AG09319 (cell line): ENCODE measurements around the gene ACY1.

Experiments
- DNase-seq: peaks from one replicate; pipeline ENCODE4 v3.0.0-alpha.2; 2010; ENCODE audit warnings: low read depth; ENCODE audit errors: extremely low read depth
- CTCF ChIP-seq: IDR thresholded peaks from 2 replicates; pipeline ENCODE4 v1.5.1; 2011; ENCODE audit warnings: low read depth, mild to moderate bottlenecking, inconsistent platforms, low read length, moderate library complexity

Gene ACY1

DNA sequence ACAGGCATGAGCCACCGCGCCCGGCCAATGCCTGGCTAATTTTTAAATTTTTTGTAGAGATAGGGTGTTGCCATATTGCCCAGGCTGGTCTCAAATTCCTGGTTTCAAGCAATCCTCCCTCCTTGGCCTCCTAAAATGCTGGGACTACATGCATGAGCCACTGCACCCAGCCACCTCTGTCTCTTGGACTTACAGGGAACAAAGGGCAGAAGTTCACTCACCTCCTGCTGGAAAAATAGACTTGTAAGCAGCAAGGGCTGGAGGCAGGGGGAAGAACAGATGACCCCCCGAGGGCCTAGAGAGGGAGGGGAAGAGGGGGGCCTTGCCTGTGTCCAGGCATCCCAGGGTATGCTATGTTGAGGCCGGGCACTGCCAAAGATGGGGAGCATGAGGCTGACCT lies 50.9 kb downstream of the ACY1 start:
- no peak for DNase-seq
- TF ChIP-seq CTCF: no peak

GRCh38 chr3:52034651-52035050 lies 51.3 kb downstream of the ACY1 start:
- no peak for DNase-seq
- no peak for TF ChIP-seq CTCF

- no peak for TF ChIP-seq CTCF
- DNase-seq: no peak
Measured at GRCh38 chr3:52036222-52036694, 52.9 kb downstream of the ACY1 start.

DNA sequence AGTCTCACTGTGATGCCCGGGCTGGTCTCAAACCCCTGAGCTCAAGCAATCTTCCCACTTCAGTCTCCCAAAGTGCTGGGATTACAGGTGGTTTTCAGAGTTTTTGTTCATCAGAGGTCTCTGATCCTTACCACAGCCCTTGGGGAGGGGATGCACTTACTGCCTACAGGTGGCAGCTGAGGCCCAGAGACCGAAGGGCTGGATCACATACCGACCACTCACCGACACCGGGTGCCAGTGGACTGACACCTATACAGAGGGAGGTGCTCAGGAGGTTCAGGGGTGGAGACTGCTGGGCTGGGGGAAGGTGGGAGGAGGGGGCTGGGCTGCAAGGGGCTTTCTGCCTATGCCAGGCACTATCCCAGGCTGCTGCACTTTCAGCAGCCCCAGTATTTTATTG lies 53.5 kb downstream of the ACY1 start:
- DNase-seq: no peak
- TF ChIP-seq CTCF: no peak

- DNase-seq: no peak
- no peak for TF ChIP-seq CTCF
Measured at GRCh38 chr3:52037291-52037690, 54.0 kb downstream of the ACY1 start.

DNA sequence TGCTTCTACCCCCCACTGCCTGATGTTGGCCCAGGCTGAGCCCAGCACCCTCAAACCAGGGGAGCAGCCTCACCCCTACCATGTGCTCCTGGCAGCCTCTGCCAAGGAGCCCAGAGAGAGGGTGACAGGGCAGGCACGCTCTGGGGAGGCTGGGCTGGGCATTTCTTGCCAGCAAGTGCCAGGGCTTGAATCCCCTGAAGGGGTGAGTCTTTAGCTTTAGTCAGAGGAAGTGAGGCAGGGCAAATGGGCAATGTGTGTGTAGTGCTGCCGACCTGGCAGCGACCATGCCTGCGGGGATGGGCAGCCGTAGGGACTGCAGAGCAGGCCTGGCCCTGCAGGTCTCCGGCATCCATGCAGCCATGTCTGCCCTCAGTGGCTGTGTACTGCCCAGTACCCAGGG lies 54.9 kb downstream of the ACY1 start:
- TF ChIP-seq CTCF: no peak
- no peak for DNase-seq
